K562 (cell line): Measurements from ENCODE around the gene KIF5A. TPM values are rescaled to one million over a fixed set of nuclear protein-coding genes. Genes with fewer than 3 reads are reported as not detected.

Source experiments
- ATAC-seq: fragments of 200-7000 bp; cut with Tn5 transposase; 3 replicates; pipeline ENCODE4 v1.9.1; 2020; ENCODE audit warnings: moderate library complexity
- BruUV-seq: library from RNA; stranded (reverse); fragments of 400-500 nt; replicated peaks from 2 replicates; lab custom pipeline; 2021; lab: Mats Ljungman, UMichigan
- CTCF ChIA-PET: fragments of 300-600 bp; formaldehyde crosslinking; extraction: SDS; loops from one replicate; lab custom pipeline; 2021; ENCODE audit warnings: low intra/inter-chr PET ratio; lab: Yijun Ruan, JAX
- POLR2A ChIA-PET: fragments of 300-600, 350-650 bp; sonication (Branson Sonifier 250); formaldehyde crosslinking; extraction: SDS; loops from one replicate; lab custom pipeline; 2021; ENCODE audit warnings: antibody characterized with exemption, inconsistent platforms; lab: Yijun Ruan, JAX
- DNase-seq, 4 experiments: peaks; one replicate each; pipeline versions ENCODE4 v3.0.0 to v3.0.0-alpha.2; 2011 to 2018; ENCODE audit warnings: low spot score in 3 of 4, mixed read lengths in 3 of 4; ENCODE audit errors: extremely low read depth in 1 of 4
- FAIRE-seq: peaks from 2 replicates; lab custom pipeline; 2011; peaks lifted over from hg19 to GRCh38; lab: Jason Lieb, UNC
- H2AFZ ChIP-seq: 2 replicates; pipeline ENCODE4 v1.6.0; 2011; ENCODE audit warnings: low read depth, low read length, control low read depth, inconsistent platforms
- H3K27ac ChIP-seq: fragments of 200-600 bp; 3 replicates; pipeline ENCODE4 v1.8.0; 2011; ENCODE audit warnings: low read depth, mild to moderate bottlenecking, control low read depth, inconsistent platforms, low read length, moderate library complexity, mixed read lengths; ENCODE audit errors: extremely low read depth
- H3K27me3 ChIP-seq, 2 experiments: fragments of 300-600 bp in 1 of 2; 2 replicates in 1 of 2; 3 replicates in 1 of 2; pipeline versions ENCODE4 v1.6.0 to v1.8.0; 2011; ENCODE audit warnings: inconsistent platforms in 2 of 2, low read length in 2 of 2, mild to moderate bottlenecking in 1 of 2, mixed read lengths in 1 of 2, moderate library complexity in 1 of 2; ENCODE audit not compliant: control insufficient read depth in 2 of 2, insufficient read depth in 2 of 2
- H3K36me3 ChIP-seq: fragments of 300-600 bp; 3 replicates; pipeline ENCODE4 v1.8.0; 2011; ENCODE audit warnings: mild to moderate bottlenecking, low read length, inconsistent platforms; ENCODE audit not compliant: control insufficient read depth, insufficient read depth
- H3K4me1 ChIP-seq, 2 experiments: fragments of 200-600 bp in 1 of 2; replicated peaks in 1 of 2; 2 replicates in 1 of 2; 3 replicates in 1 of 2; pipeline versions ENCODE4 v1.5.1 to v1.8.0; 2011; ENCODE audit warnings: inconsistent platforms in 2 of 2, low read length in 2 of 2, mild to moderate bottlenecking in 1 of 2, mixed read lengths in 1 of 2, moderate library complexity in 1 of 2; ENCODE audit not compliant: control insufficient read depth in 2 of 2, insufficient read depth in 2 of 2
- H3K4me2 ChIP-seq: 2 replicates; pipeline ENCODE4 v1.6.1; 2011; ENCODE audit warnings: low read length, control low read depth, inconsistent platforms, mixed read lengths; ENCODE audit not compliant: insufficient read depth
- H3K4me3 ChIP-seq: fragments of 200-600 bp; sonication (generic), shearing (Covaris generic); 2 replicates; pipeline ENCODE4 v1.5.1; 2016; ENCODE audit warnings: control low read depth, inconsistent platforms
- H3K79me2 ChIP-seq: fragments of 200-600 bp; 3 replicates; pipeline ENCODE4 v1.8.0; 2011; ENCODE audit warnings: low read length, inconsistent platforms; ENCODE audit not compliant: control insufficient read depth, insufficient read depth
- H3K9ac ChIP-seq, 2 experiments: 2 replicates each; pipeline versions ENCODE4 v1.6.0 to v1.6.1; 2011; ENCODE audit warnings: low read depth in 2 of 2, low read length in 2 of 2, control low read depth in 1 of 2, inconsistent platforms in 1 of 2, mild to moderate bottlenecking in 1 of 2, mixed read lengths in 1 of 2; ENCODE audit not compliant: insufficient read depth in 1 of 2
- H3K9me1 ChIP-seq: one replicate; pipeline ENCODE4 v1.6.0; 2011; ENCODE audit warnings: inconsistent platforms, mild to moderate bottlenecking, low read length, moderate library complexity; ENCODE audit not compliant: control insufficient read depth, insufficient read depth
- H3K9me3 ChIP-seq: replicated peaks from 2 replicates; pipeline ENCODE4 v1.5.1; 2011; ENCODE audit warnings: low read depth, low read length, inconsistent platforms; ENCODE audit not compliant: control insufficient read depth, insufficient read depth
- H4K20me1 ChIP-seq: replicated peaks from 2 replicates; pipeline ENCODE4 v1.6.1; 2011; ENCODE audit warnings: low read length, inconsistent platforms, mixed read lengths; ENCODE audit not compliant: control insufficient read depth, insufficient read depth
- DEAF1 ChIP-seq: fragments of 450-650 bp; formaldehyde crosslinking; IDR thresholded peaks from 2 replicates; pipeline ENCODE4 v1.4.0; 2020; ENCODE audit warnings: mild to moderate bottlenecking, moderate library complexity
- NCOA1 ChIP-seq: fragments of 450-650 bp; IDR thresholded peaks from 2 replicates; pipeline ENCODE4 v1.6.1; 2016; ENCODE audit warnings: low read depth
- POU5F1 ChIP-seq: fragments of 150-350 bp; IDR thresholded peaks from 2 replicates; pipeline ENCODE4 v1.6.1; 2014; ENCODE audit warnings: borderline replicate concordance, low read length, low read depth, mild to moderate bottlenecking; ENCODE audit not compliant: partially characterized antibody
- PRMT5 ChIP-seq: sonication (generic); formaldehyde crosslinking; IDR thresholded peaks from 2 replicates; pipeline ENCODE4 v1.5.0; 2020; ENCODE audit warnings: missing genetic modification reagents
- SIX5 ChIP-seq, 2 experiments: IDR thresholded peaks; 2 replicates each; pipeline ENCODE4 v1.6.1; 2011; ENCODE audit warnings: low read length in 2 of 2, borderline replicate concordance in 1 of 2, low read depth in 1 of 2, mild to moderate bottlenecking in 1 of 2, moderate library complexity in 1 of 2; ENCODE audit not compliant: insufficient read depth in 1 of 2
- ZNF121 ChIP-seq: sonication (generic); formaldehyde crosslinking; conservative IDR thresholded peaks from 2 replicates; pipeline ENCODE4 v1.8.0; 2022; ENCODE audit warnings: missing genetic modification reagents
- WGBS: fragments of 100-300 bp; shearing (Covaris generic); methylation state at CpG from one replicate; pipeline ENCODE4 v1.1.6; 2016; ENCODE audit warnings: low coverage, mixed read lengths; ENCODE audit not compliant: insufficient coverage; ENCODE audit errors: missing lambda C conversion rate; 5-methylcytosine and 5-hydroxymethylcytosine counted together
- in situ Hi-C: fragments of 300-500 bp; cut with MboI; formaldehyde crosslinking; loops from 4 replicates; pipeline ENCODE4 v1.15.0; 2018; ENCODE audit warnings: inconsistent platforms, mixed read lengths
- intact Hi-C: fragments of 100-400 bp; cut with micrococcal nuclease; formaldehyde crosslinking; loops from 2 replicates; pipeline ENCODE4 v1.14.2; 2022
- polyA plus RNA-seq, 8 experiments: library from polyadenylated mRNA; depleted of rRNA in 4 of 8; stranded (reverse) in 5 of 8; unstranded in 3 of 8; fragments of >200 nt; fragmentation: Nextera tagmentation in 2 of 8; fragmentation: Illumina TruSeq in 1 of 8; extraction: Ambion mirVana in 2 of 8; extraction: Trizol in 1 of 8; gene quantifications; 2 replicates each; pipeline versions ENCODE4 v1.2.1 to v1.2.3, GENCODE V29; 2011 to 2014; ENCODE audit warnings: inconsistent platforms in 1 of 8, missing spikeins in 1 of 8
- total RNA-seq, 7 experiments: library from RNA; depleted of rRNA in 6 of 7; stranded (reverse); fragments of >200 nt in 6 of 7; fragmentation: Illumina TruSeq in 2 of 7; extraction: Trizol in 2 of 7; gene quantifications; 2 replicates each; pipeline versions ENCODE4 v1.2.1 to v1.2.3, GENCODE V29; 2011 to 2021; ENCODE audit warnings: low replicate concordance in 1 of 7

KIF5A gene
- total and polyA plus RNA-seq, 9 of the 15 experiments (the other 6 are each of a cell fraction or from before 2014, with no cell fraction given), result 3.4 to 17.7 (median 8.0) TPM

- DNase-seq (no peak), ATAC-seq (no peak), FAIRE-seq (no peak)
- peaks cover 67% of the 10 kb centered on the region for H3K36me3 ChIP-seq
- TF ChIP-seq ZNF121 (CRISPR knock-in tag), result no peak
- TF ChIP-seq SIX5 (IDR thresholded peaks at IDR 0.05; ENCODE audit: borderline replicate concordance in 1 of 2, insufficient read depth in 1 of 2, low read depth in 1 of 2, low read length in 2 of 2), result no peak
- POLR2A ChIA-PET, result interaction anchor here (0.6 to 1.4 kb wide), 4 partner anchors 11 to 52 kb away, joined by 3 to 6 read pairs (median 5); partner anchors contain the start of gene DDIT3
- H4K20me1 ChIP-seq, result no peaks in the 10 kb centered on the region
- no peaks in the 10 kb centered on the region for H3K27me3 ChIP-seq
- no peak overlapping the region for H3K4me3 ChIP-seq
- intact Hi-C loops, result no loop called here
- peak overlapping the region in 1 of 2 experiments; percentile 55; a peak in 2 of 4 replicates for H3K9ac ChIP-seq
- no peaks in the 10 kb centered on the region for H3K4me1 ChIP-seq
- WGBS, result 80% methylated on average over 12 of the region's 12 CpGs
- H3K79me2 ChIP-seq, result no peaks in the 10 kb centered on the region
- CTCF ChIA-PET, result no interaction called here
- in situ Hi-C loops, result no loop called here
- no peak overlapping the region for H2AFZ ChIP-seq
- H3K9me1 ChIP-seq, result peaks cover 7% of the 10 kb centered on the region
- no TSS peak for BruUV-seq
- no peaks in the 10 kb centered on the region for H3K9me3 ChIP-seq
- no peak overlapping the region for H3K27ac ChIP-seq
- no peak overlapping the region for H3K4me2 ChIP-seq
These were observed 22.3 kb downstream of the KIF5A start for GRCh38 chr12:57571926-57572762.

- in situ Hi-C loops, result no loop called here
- no peak overlapping the region for H3K4me3 ChIP-seq
- BruUV-seq, result no TSS peak
- DNase-seq (no peak), FAIRE-seq (no peak), ATAC-seq (no peak)
- ChIA-PET POLR2A (interaction anchor here (0.7 to 1.7 kb wide), 7 partner anchors 8 to 55 kb away, joined by 3 to 5 read pairs (median 4); partner anchors contain the start of gene PIP4K2C), CTCF (no interaction called here)
- no peaks in the 10 kb centered on the region for H3K4me1 ChIP-seq
- H3K79me2 ChIP-seq, result no peaks in the 10 kb centered on the region
- no peak overlapping the region for H3K27ac ChIP-seq
- peaks cover 78% of the 10 kb centered on the region for H3K36me3 ChIP-seq
- no peaks in the 10 kb centered on the region for H3K9me3 ChIP-seq
- intact Hi-C loops, result no loop called here
- H3K4me2 ChIP-seq, result no peak overlapping the region
- H3K27me3 ChIP-seq, result no peaks in the 10 kb centered on the region
- no peak overlapping the region for H2AFZ ChIP-seq
- WGBS, result 72% methylated on average over 10 of the region's 10 CpGs
- H3K9me1 ChIP-seq, result peaks cover 7% of the 10 kb centered on the region
- no peaks in the 10 kb centered on the region for H4K20me1 ChIP-seq
- TF ChIP-seq NCOA1 (no peak), PRMT5 (CRISPR knock-in tag) (no peak), DEAF1 (no peak), POU5F1 (no peak)
- no peak overlapping the region for H3K9ac ChIP-seq
These were observed 25.0 kb downstream of the KIF5A start for GRCh38 chr12:57574795-57575194.
